Neural cell (in vitro differentiated cells): ENCODE measurements around the gene PLXNB1. TPM values are rescaled to one million over a fixed set of nuclear protein-coding genes. Genes with fewer than 3 reads are reported as not detected.

ENCODE experiments used
- H2AFZ ChIP-seq: fragments of 200-600, 300-800 bp; sonication (generic), shearing (Covaris generic); 2 replicates; pipeline ENCODE4 v1.6.0; 2014; ENCODE audit warnings: low read depth, mild to moderate bottlenecking, antibody characterized with exemption, low read length, moderate library complexity
- H3F3A ChIP-seq: fragments of 200-600 bp; shearing (Covaris generic); 2 replicates; pipeline ENCODE4 v1.6.1; 2016; ENCODE audit warnings: mild to moderate bottlenecking, moderate library complexity, mixed read lengths, antibody characterized with exemption, low read length; ENCODE audit not compliant: insufficient read depth, poor library complexity, severe bottlenecking
- H3K27ac ChIP-seq: fragments of 200-600, 300-800 bp; sonication (generic), shearing (Covaris generic); 2 replicates; pipeline ENCODE4 v1.5.1; 2014; ENCODE audit warnings: mild to moderate bottlenecking, low read length, moderate library complexity
- H3K27me3 ChIP-seq: fragments of 300-800, 200-600 bp; sonication (generic), shearing (Covaris generic); 2 replicates; pipeline ENCODE4 v1.6.0; 2014; ENCODE audit warnings: mild to moderate bottlenecking, low read depth, low read length, moderate library complexity; ENCODE audit not compliant: insufficient read depth
- H3K36me3 ChIP-seq: fragments of 300-800, 200-600 bp; sonication (generic), shearing (Covaris generic); 2 replicates; pipeline ENCODE4 v1.5.1; 2014; ENCODE audit warnings: mild to moderate bottlenecking, antibody characterized with exemption, low read length, moderate library complexity; ENCODE audit not compliant: insufficient read depth
- H3K4me2 ChIP-seq: fragments of 300-800, 200-600 bp; sonication (generic), shearing (Covaris generic); 2 replicates; pipeline ENCODE4 v1.6.0; 2014; ENCODE audit warnings: mild to moderate bottlenecking, low read length
- H3K4me3 ChIP-seq: fragments of 300-800, 200-600 bp; sonication (generic), shearing (Covaris generic); 2 replicates; pipeline ENCODE4 v1.5.1; 2014; ENCODE audit warnings: mild to moderate bottlenecking, low read length, moderate library complexity
- H3K79me2 ChIP-seq: fragments of 200-600 bp; shearing (Covaris generic); replicated peaks from 2 replicates; pipeline ENCODE4 v1.6.0; 2014; ENCODE audit warnings: mild to moderate bottlenecking, low read length, moderate library complexity; ENCODE audit not compliant: insufficient read depth
- H3K9ac ChIP-seq: fragments of 300-800, 200-600 bp; sonication (generic), shearing (Covaris generic); 2 replicates; pipeline ENCODE4 v1.6.1; 2016; ENCODE audit warnings: mild to moderate bottlenecking, low read length, mixed read lengths
- H3K9me2 ChIP-seq: fragments of 200-600 bp; shearing (Covaris generic); 2 replicates; pipeline ENCODE4 v1.6.1; 2016; ENCODE audit warnings: mild to moderate bottlenecking, low read length, mixed read lengths; ENCODE audit not compliant: insufficient read depth
- H3K9me3 ChIP-seq: fragments of 200-600, 300-800 bp; sonication (generic), shearing (Covaris generic); 2 replicates; pipeline ENCODE4 v1.6.1; 2016; ENCODE audit warnings: mild to moderate bottlenecking, mixed run types, low read length, moderate library complexity, mixed read lengths
- H4K20me1 ChIP-seq: fragments of 200-600 bp; shearing (Covaris generic); 2 replicates; pipeline ENCODE4 v1.6.1; 2016; ENCODE audit warnings: mild to moderate bottlenecking, mixed run types; ENCODE audit not compliant: insufficient read depth
- CTCF ChIP-seq: fragments of 450-650 bp; IDR thresholded peaks from 2 replicates; pipeline ENCODE4 v1.5.1; 2014; ENCODE audit warnings: antibody characterized with exemption, mild to moderate bottlenecking, moderate library complexity; ENCODE audit not compliant: poor library complexity, severe bottlenecking
- EP300 ChIP-seq: fragments of 450-650 bp; conservative IDR thresholded peaks from 2 replicates; pipeline ENCODE4 v1.6.1; 2014; ENCODE audit warnings: antibody characterized with exemption, mild to moderate bottlenecking, moderate library complexity; ENCODE audit not compliant: poor library complexity, severe bottlenecking
- EZH2 ChIP-seq: fragments of 200-600, 300-800 bp; shearing (Covaris generic), sonication (generic); IDR thresholded peaks from 2 replicates; pipeline ENCODE4 v1.6.1; 2014; ENCODE audit warnings: antibody characterized with exemption, low read length, borderline replicate concordance, mild to moderate bottlenecking; ENCODE audit not compliant: insufficient read depth, poor library complexity, severe bottlenecking
- MXI1 ChIP-seq: fragments of 450-650 bp; conservative IDR thresholded peaks from 2 replicates; pipeline ENCODE4 v1.6.1; 2014; ENCODE audit warnings: antibody characterized with exemption, mild to moderate bottlenecking; ENCODE audit not compliant: poor library complexity, severe bottlenecking
- POLR2AphosphoS5 ChIP-seq: IDR thresholded peaks from 2 replicates; pipeline ENCODE4 v1.6.1; 2012
- RAD21 ChIP-seq: fragments of 450-650 bp; conservative IDR thresholded peaks from 2 replicates; pipeline ENCODE4 v1.6.1; 2014; ENCODE audit warnings: antibody characterized with exemption, mild to moderate bottlenecking, moderate library complexity
- REST ChIP-seq: IDR thresholded peaks from 2 replicates; pipeline ENCODE4 v1.6.1; 2012; ENCODE audit warnings: borderline replicate concordance
- SMC3 ChIP-seq: fragments of 450-650 bp; conservative IDR thresholded peaks from 2 replicates; pipeline ENCODE4 v1.6.1; 2014; ENCODE audit warnings: antibody characterized with exemption, mild to moderate bottlenecking, moderate library complexity; ENCODE audit not compliant: poor library complexity
- TAF1 ChIP-seq: IDR thresholded peaks from 2 replicates; pipeline ENCODE4 v1.6.1; 2012; ENCODE audit warnings: low read depth
- polyA plus RNA-seq: library from polyadenylated mRNA; depleted of rRNA; stranded (reverse); fragments of >200 nt; gene quantifications from 2 replicates; pipeline ENCODE4 v1.2.3, GENCODE V29; 2014

Gene PLXNB1
- polyA plus RNA-seq, 1 donor from 2014 or later = 134 TPM

- no peak overlapping the region for H3K4me2 ChIP-seq
- no peak overlapping the region for H3K27ac ChIP-seq
- H2AFZ ChIP-seq = no peak overlapping the region
- no peaks in the 10 kb centered on the region for H3K79me2 ChIP-seq
- no peak for TF ChIP-seq EZH2
- no peak for TF ChIP-seq REST
- TF ChIP-seq POLR2AphosphoS5 = no peak
- no peak for TF ChIP-seq CTCF
- TF ChIP-seq MXI1 = no peak
- TF ChIP-seq TAF1 = no peak
- no peak for TF ChIP-seq SMC3
- no peak for TF ChIP-seq RAD21
- TF ChIP-seq EP300 = no peak
- H3K9ac ChIP-seq = no peak overlapping the region
- no peaks in the 10 kb centered on the region for H3K9me2 ChIP-seq
- no peaks in the 10 kb centered on the region for H3K36me3 ChIP-seq
- no peaks in the 10 kb centered on the region for H3K27me3 ChIP-seq
- H3F3A ChIP-seq = no peaks in the 10 kb centered on the region
- no peaks in the 10 kb centered on the region for H3K9me3 ChIP-seq
- H3K4me3 ChIP-seq = no peak overlapping the region
- no peaks in the 10 kb centered on the region for H4K20me1 ChIP-seq
Observed at GRCh38 chr3:48410205-48411040, 19.5 kb downstream of the PLXNB1 start.

- no peak overlapping the region for H3K4me3 ChIP-seq
- H3K27ac ChIP-seq = no peak overlapping the region
- H3K9ac ChIP-seq = no peak overlapping the region
- no peak overlapping the region for H3K4me2 ChIP-seq
- no peaks in the 10 kb centered on the region for H3F3A ChIP-seq
- no peaks in the 10 kb centered on the region for H3K9me3 ChIP-seq
- no peaks in the 10 kb centered on the region for H4K20me1 ChIP-seq
- H3K27me3 ChIP-seq = no peaks in the 10 kb centered on the region
- no peaks in the 10 kb centered on the region for H3K79me2 ChIP-seq
- H3K36me3 ChIP-seq = no peaks in the 10 kb centered on the region
- TF ChIP-seq TAF1 (no peak), SMC3 (no peak), CTCF (no peak), RAD21 (no peak), EP300 (no peak), REST (no peak), POLR2AphosphoS5 (no peak)
- no peak overlapping the region for H2AFZ ChIP-seq
- no peaks in the 10 kb centered on the region for H3K9me2 ChIP-seq
Observed at GRCh38 chr3:48409291-48410201, 20.3 kb downstream of the PLXNB1 start.
